Measurements from ENCODE around the gene NOTCH1. TPM values are rescaled to one million over a fixed set of nuclear protein-coding genes. Genes with fewer than 3 reads are reported as not detected.

The NOTCH1 gene
- total RNA-seq, 1 experiment from 2014 or later: 95.6 TPM

DNA sequence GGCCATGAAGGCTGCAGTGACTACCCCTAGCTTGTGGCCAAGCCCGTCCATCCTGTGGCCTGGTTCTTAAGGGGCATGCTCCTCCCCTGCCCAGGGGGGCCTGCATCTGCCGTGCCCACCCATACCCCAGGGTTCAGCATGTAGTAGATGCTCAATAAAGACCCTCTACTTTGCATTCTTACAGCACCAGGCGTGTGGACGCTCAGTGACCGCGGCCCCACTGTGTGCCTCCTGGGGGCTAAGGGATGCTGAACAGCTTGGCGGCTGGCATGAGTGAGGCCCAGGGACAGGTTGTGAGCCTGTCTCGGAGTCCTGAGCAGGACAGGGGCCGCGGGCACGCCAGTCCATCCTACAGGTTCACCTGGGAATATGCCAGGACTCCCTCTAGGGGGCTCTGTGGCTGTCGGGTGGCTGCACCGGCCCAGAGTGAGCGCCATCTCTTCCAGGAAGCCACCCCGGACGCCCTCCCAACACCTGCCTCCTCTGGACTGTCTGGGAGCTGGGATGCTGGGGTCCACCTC, 9.1 kb downstream of the NOTCH1 start (continued):
- TF ChIP-seq, protein P1, sequence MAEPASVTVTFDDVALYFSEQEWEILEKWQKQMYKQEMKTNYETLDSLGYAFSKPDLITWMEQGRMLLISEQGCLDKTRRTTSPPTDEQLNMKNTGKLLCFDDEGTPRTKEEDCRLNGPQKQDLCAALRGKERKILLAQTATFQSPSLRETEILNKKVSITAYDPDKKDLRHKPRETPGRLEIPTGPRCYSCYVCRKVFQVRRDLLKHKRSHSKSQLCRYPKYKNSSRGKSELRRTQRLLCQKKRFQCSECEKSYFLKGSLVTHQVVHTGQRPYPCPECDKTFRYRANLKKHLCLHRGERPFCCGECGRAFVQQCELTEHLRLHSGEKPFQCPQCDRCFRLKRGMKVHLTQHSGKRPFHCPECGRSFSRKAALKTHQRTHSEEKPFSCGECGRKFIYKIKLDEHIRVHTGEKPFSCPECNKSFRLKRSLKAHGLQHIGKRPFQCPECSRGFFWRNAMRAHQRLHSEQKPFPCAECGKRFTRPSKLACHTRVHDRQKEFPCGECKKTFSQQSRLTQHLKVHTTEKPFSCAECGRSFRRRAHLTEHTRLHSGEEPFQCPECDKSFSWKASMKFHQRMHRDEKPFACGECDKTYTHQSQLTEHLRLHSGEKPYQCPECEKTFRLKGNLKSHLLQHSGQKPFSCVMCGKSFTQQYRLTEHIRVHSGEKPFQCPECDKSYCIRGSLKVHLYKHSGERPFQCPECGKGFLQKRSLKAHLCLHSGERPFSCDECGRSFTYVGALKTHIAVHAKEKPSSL (CRISPR knock-in tag; conservative IDR thresholded peaks at IDR 0.05): no peak
- TF ChIP-seq GABPB1 (CRISPR knock-in tag; IDR thresholded peaks at IDR 0.05) (no peak), TP53 (CRISPR knock-in tag; IDR thresholded peaks at IDR 0.05) (no peak), ZNF416 (CRISPR knock-in tag; IDR thresholded peaks at IDR 0.05) (no peak)

DNA sequence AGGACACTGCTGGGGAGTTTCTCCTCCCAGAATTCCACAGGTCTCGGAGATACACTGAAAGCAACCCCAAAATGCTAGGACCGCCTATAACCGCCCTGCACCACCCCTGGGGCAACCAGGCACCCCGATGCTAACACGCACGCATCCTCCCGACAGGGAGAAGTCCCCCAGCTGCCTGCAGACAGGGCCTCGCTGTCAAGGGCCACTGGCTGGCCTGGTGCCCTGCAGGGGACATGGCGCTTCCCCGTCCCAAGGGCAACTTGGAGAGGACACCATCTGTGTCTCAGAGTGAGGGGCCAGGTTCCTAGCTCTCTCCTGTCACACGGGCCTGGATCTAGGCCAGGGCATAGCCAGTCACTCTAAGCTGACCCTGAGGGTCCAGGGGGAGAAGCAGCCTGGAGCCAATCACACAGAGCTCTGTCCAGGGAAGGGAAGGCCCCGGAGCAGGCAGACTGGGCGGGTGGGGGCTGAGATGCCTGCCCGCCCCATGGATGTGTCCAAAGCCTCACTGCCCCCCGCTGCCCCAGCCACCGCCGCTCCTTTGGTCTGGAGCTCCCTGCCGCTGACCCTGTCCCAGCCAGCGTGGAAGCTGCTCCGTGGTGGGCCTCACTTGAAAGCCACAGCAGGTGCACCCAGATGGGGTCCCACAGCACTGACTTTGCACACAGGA, 9.7 kb downstream of the NOTCH1 start:
- ChIA-PET POLR2A (no interaction called here), CTCF (interaction anchor here (0.5 to 1.3 kb wide), 3 partner anchors 37 to 96 kb away, joined by 3 read pairs; no protein-coding TSS in a partner anchor)
- no peak for TF ChIP-seq GABPB1 (CRISPR knock-in tag; IDR thresholded peaks at IDR 0.05)
- peak; percentile 15; the same call in 1 of the 2 replicates for TF ChIP-seq ZNF263 (CRISPR knock-in tag; IDR thresholded peaks at IDR 0.05; ENCODE audit: low read depth)
- Mint-ChIP-seq H3K4me1 (peaks cover 24% of the 10 kb centered on the region), H3K27me3 (ENCODE audit: low read depth) (no peaks in the 10 kb centered on the region), H3K9me3 (no peaks in the 10 kb centered on the region), H3K36me3 (peaks cover 8% of the 10 kb centered on the region), H3K27ac (no peak overlapping the region), H3K4me3 (no peak overlapping the region)
- DNase-seq (ENCODE audit: low spot score): no peak
- ATAC-seq: no peak

DNA sequence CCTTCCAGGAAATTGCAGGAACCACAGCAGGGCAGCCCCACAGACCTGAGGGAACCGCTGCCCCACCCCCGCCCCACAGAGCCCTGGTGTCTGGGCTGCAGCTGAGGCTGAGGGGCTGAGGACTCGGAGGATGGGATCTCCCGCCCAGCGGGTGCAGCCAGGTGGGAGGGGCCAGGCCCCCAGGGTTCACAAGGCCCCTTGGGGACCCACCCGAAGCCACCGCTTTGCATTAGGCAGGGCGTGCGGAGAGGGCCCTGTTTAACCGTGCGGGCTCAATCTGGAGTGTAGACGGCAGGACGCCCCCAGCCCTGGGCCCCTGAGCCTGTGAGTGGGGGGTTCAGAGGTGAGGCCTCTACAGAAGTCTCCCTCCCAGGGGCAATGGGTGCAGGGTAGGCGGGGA, 10.8 kb downstream of the NOTCH1 start:
- POLR2A ChIA-PET: no interaction called here
- CTCF ChIA-PET: no interaction called here
- Mint-ChIP-seq H3K27me3 (ENCODE audit: low read depth) (no peaks in the 10 kb centered on the region), H3K27ac (no peak overlapping the region), H3K36me3 (peaks cover 8% of the 10 kb centered on the region), H3K4me1 (peaks cover 27% of the 10 kb centered on the region), H3K9me3 (no peaks in the 10 kb centered on the region), H3K4me3 (no peak overlapping the region)
- TF ChIP-seq TP53 (CRISPR knock-in tag; IDR thresholded peaks at IDR 0.05) (no peak), ZNF263 (CRISPR knock-in tag; IDR thresholded peaks at IDR 0.05; ENCODE audit: low read depth) (peak; percentile 58; the same call in 1 of the 2 replicates)
- TF ChIP-seq, protein P2, sequence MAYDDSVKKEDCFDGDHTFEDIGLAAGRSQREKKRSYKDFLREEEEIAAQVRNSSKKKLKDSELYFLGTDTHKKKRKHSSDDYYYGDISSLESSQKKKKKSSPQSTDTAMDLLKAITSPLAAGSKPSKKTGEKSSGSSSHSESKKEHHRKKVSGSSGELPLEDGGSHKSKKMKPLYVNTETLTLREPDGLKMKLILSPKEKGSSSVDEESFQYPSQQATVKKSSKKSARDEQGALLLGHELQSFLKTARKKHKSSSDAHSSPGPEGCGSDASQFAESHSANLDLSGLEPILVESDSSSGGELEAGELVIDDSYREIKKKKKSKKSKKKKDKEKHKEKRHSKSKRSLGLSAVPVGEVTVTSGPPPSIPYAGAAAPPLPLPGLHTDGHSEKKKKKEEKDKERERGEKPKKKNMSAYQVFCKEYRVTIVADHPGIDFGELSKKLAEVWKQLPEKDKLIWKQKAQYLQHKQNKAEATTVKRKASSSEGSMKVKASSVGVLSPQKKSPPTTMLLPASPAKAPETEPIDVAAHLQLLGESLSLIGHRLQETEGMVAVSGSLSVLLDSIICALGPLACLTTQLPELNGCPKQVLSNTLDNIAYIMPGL (CRISPR knock-in tag; IDR thresholded peaks at IDR 0.05): no peak
- TF ChIP-seq, protein P3, sequence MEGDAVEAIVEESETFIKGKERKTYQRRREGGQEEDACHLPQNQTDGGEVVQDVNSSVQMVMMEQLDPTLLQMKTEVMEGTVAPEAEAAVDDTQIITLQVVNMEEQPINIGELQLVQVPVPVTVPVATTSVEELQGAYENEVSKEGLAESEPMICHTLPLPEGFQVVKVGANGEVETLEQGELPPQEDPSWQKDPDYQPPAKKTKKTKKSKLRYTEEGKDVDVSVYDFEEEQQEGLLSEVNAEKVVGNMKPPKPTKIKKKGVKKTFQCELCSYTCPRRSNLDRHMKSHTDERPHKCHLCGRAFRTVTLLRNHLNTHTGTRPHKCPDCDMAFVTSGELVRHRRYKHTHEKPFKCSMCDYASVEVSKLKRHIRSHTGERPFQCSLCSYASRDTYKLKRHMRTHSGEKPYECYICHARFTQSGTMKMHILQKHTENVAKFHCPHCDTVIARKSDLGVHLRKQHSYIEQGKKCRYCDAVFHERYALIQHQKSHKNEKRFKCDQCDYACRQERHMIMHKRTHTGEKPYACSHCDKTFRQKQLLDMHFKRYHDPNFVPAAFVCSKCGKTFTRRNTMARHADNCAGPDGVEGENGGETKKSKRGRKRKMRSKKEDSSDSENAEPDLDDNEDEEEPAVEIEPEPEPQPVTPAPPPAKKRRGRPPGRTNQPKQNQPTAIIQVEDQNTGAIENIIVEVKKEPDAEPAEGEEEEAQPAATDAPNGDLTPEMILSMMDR (IDR thresholded peaks at IDR 0.05): no peak
- ATAC-seq: no peak
- no peak for DNase-seq (ENCODE audit: low spot score)

DNA sequence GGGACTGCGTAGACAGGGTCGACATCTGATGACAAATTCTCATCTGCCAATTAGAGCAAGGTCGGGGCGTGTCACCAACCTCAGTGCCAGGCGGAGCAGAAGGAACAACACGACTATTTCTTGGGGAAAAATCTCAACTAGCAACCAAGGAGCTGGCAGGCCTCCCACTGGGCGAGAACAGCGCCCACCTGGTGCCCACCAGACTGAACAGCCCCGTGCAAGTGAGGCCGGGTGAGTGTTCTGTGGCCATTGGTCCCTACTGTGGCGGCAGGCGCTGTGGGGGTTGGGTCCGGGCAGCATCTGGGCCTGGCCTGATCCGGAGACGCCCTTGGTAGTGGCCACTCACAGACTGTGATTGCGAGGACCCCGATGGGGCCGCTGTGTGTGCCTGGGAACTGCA, 11.5 kb downstream of the NOTCH1 start:
- H3K4me3 Mint-ChIP-seq: no peak overlapping the region
- ATAC-seq: no peak
- POLR2A ChIA-PET: no interaction called here
- no peak for TF ChIP-seq CREM (CRISPR knock-in tag; IDR thresholded peaks at IDR 0.05)
- no peak for TF ChIP-seq ZNF671 (CRISPR knock-in tag; IDR thresholded peaks at IDR 0.05)
- TF ChIP-seq, protein P3 (IDR thresholded peaks at IDR 0.05): no peak
- no peak for TF ChIP-seq ETV6 (CRISPR knock-in tag; IDR thresholded peaks at IDR 0.05)
- no peak for TF ChIP-seq NFYB (CRISPR knock-in tag; conservative IDR thresholded peaks at IDR 0.05; ENCODE audit: low read depth)
- TF ChIP-seq, protein P4, sequence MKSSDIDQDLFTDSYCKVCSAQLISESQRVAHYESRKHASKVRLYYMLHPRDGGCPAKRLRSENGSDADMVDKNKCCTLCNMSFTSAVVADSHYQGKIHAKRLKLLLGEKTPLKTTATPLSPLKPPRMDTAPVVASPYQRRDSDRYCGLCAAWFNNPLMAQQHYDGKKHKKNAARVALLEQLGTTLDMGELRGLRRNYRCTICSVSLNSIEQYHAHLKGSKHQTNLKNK (CRISPR knock-in tag; IDR thresholded peaks at IDR 0.05): no peak
- no peak for TF ChIP-seq CREB1 (CRISPR knock-in tag; IDR thresholded peaks at IDR 0.05)
- no peak for TF ChIP-seq MXD4 (CRISPR knock-in tag; IDR thresholded peaks at IDR 0.05; ENCODE audit: borderline replicate concordance)
- no peak for TF ChIP-seq MYBL2 (CRISPR knock-in tag; IDR thresholded peaks at IDR 0.05)
- TF ChIP-seq ZNF263 (CRISPR knock-in tag; IDR thresholded peaks at IDR 0.05; ENCODE audit: low read depth): no peak
- TF ChIP-seq OVOL2 (CRISPR knock-in tag; IDR thresholded peaks at IDR 0.05; ENCODE audit: borderline replicate concordance): no peak
- TF ChIP-seq, protein P5, sequence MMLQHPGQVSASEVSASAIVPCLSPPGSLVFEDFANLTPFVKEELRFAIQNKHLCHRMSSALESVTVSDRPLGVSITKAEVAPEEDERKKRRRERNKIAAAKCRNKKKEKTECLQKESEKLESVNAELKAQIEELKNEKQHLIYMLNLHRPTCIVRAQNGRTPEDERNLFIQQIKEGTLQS (CRISPR knock-in tag; conservative IDR thresholded peaks at IDR 0.05): no peak
- no peak for TF ChIP-seq GRHL2 (CRISPR knock-in tag; IDR thresholded peaks at IDR 0.05; ENCODE audit: insufficient replicate concordance, severe bottlenecking)
- TF ChIP-seq SOX15 (CRISPR knock-in tag; IDR thresholded peaks at IDR 0.05): no peak
- TF ChIP-seq NR1H2 (CRISPR knock-in tag; IDR thresholded peaks at IDR 0.05): no peak

More for the DNA sequence above, 11.5 kb downstream of the NOTCH1 start:
- no peaks in the 10 kb centered on the region for H3K27me3 Mint-ChIP-seq (ENCODE audit: low read depth)
- H3K9me3 Mint-ChIP-seq: no peaks in the 10 kb centered on the region
- H3K36me3 Mint-ChIP-seq: peaks cover 8% of the 10 kb centered on the region
- DNase-seq (ENCODE audit: low spot score): no peak
- peaks cover 20% of the 10 kb centered on the region for H3K4me1 Mint-ChIP-seq
- CTCF ChIA-PET: no interaction called here
- peak overlapping the region; percentile 74 for H3K27ac Mint-ChIP-seq

Data from WTC11 (cell line).